Measurements from ENCODE around the gene SEMA5B. TPM values are rescaled to one million over a fixed set of nuclear protein-coding genes. Genes with fewer than 3 reads are reported as not detected.

SEMA5B gene
- total RNA-seq, 4 donors from 2014 or later = 0.29 to 25.4 (median 4.5) TPM; not detected in 1

GRCh38 chr3:123048480-123049237 is 21.1 kb upstream of the SEMA5B start:
- TF ChIP-seq POLR2A (IDR thresholded peaks at IDR 0.05) (no peak), CTCF (IDR thresholded peaks at IDR 0.05) (no peak)
- Histone ChIP-seq H3K36me3 (no peaks in the 10 kb centered on the region), H3K27ac (no peak overlapping the region), H3K27me3 (no peaks in the 10 kb centered on the region), H3K4me3 (no peak overlapping the region), H3K9me3 (no peaks in the 10 kb centered on the region), H3K4me1 (no peaks in the 10 kb centered on the region)
- intact Hi-C loops (cut with DNase I; ENCODE audit: low total_unique reads) = no loop called here
- no peak for DNase-seq

- intact Hi-C loops (cut with DNase I; ENCODE audit: low total_unique reads) = no loop called here
- H3K9me3 ChIP-seq = no peaks in the 10 kb centered on the region
- no peak for DNase-seq
- H3K4me1 ChIP-seq = no peaks in the 10 kb centered on the region
- H3K27me3 ChIP-seq = no peaks in the 10 kb centered on the region
- no peak overlapping the region for H3K27ac ChIP-seq
- TF ChIP-seq CTCF (IDR thresholded peaks at IDR 0.05) = no peak
- TF ChIP-seq POLR2A (IDR thresholded peaks at IDR 0.05) = no peak
- no peak overlapping the region for H3K4me3 ChIP-seq
- H3K36me3 ChIP-seq = no peaks in the 10 kb centered on the region
Measured at GRCh38 chr3:123047062-123047319, 19.4 kb upstream of the SEMA5B start.

GRCh38 chr3:123046262-123047061 is 18.9 kb upstream of the SEMA5B start:
- Histone ChIP-seq H3K9me3 (no peaks in the 10 kb centered on the region), H3K36me3 (no peaks in the 10 kb centered on the region), H3K4me1 (no peaks in the 10 kb centered on the region), H3K27ac (no peak overlapping the region), H3K27me3 (no peaks in the 10 kb centered on the region), H3K4me3 (no peak overlapping the region)
- intact Hi-C loops (cut with DNase I; ENCODE audit: low total_unique reads) = no loop called here
- no peak for DNase-seq
- TF ChIP-seq CTCF (IDR thresholded peaks at IDR 0.05) (no peak), POLR2A (IDR thresholded peaks at IDR 0.05) (no peak)

- no peaks in the 10 kb centered on the region for H3K27me3 ChIP-seq
- no peaks in the 10 kb centered on the region for H3K4me1 ChIP-seq
- H3K9me3 ChIP-seq = no peaks in the 10 kb centered on the region
- no peak overlapping the region for H3K27ac ChIP-seq
- intact Hi-C loops (cut with DNase I; ENCODE audit: low total_unique reads) = no loop called here
- TF ChIP-seq POLR2A (IDR thresholded peaks at IDR 0.05) (no peak), CTCF (IDR thresholded peaks at IDR 0.05) (no peak)
- H3K36me3 ChIP-seq = no peaks in the 10 kb centered on the region
- H3K4me3 ChIP-seq = no peak overlapping the region
- DNase-seq = no peak
Measured at GRCh38 chr3:123044981-123045763, 17.6 kb upstream of the SEMA5B start.

- Histone ChIP-seq H3K9me3 (no peaks in the 10 kb centered on the region), H3K4me3 (no peak overlapping the region), H3K27me3 (no peaks in the 10 kb centered on the region), H3K36me3 (no peaks in the 10 kb centered on the region), H3K4me1 (no peaks in the 10 kb centered on the region), H3K27ac (no peak overlapping the region)
- intact Hi-C loops (cut with DNase I; ENCODE audit: low total_unique reads) = no loop called here
- TF ChIP-seq CTCF (IDR thresholded peaks at IDR 0.05) (no peak), POLR2A (IDR thresholded peaks at IDR 0.05) (no peak)
- no peak for DNase-seq
Measured at GRCh38 chr3:123042413-123042812, 14.8 kb upstream of the SEMA5B start.

Data from uterus (tissue), 4 donors.